ENCODE measurements around the gene TEAD1. TPM values are rescaled to one million over a fixed set of nuclear protein-coding genes. Genes with fewer than 3 reads are reported as not detected.

The TEAD1 gene
- total and polyA plus RNA-seq, 2 experiments from 2014 or later: 24.5 to 103 TPM

GRCh38 chr11:12778240-12778905 lies 104.2 kb downstream of the TEAD1 start:
- H3K79me2 ChIP-seq (replicated peaks; ENCODE audit: insufficient read depth): peaks cover 97% of the 10 kb centered on the region
- Mint-ChIP-seq H3K9me3 (no peaks in the 10 kb centered on the region; the same call in 2 of the 3 replicates), H3K4me1 (peaks cover 32% of the 10 kb centered on the region), H3K4me3 (no peak overlapping the region), H3K27me3 (ENCODE audit: insufficient read depth, low read depth, poor library complexity) (peaks cover 2% of the 10 kb centered on the region), H3K27ac (peak overlapping the region; percentile 4; the same call in 1 of the 2 replicates), H3K36me3 (ENCODE audit: low read depth) (peaks cover 10% of the 10 kb centered on the region; the same call in 2 of the 3 replicates)
- TF ChIP-seq EZH2 (IDR thresholded peaks at IDR 0.05; ENCODE audit: low read depth, unreplicated experiment) (no peak), CREB1 (CRISPR knock-in tag; IDR thresholded peaks at IDR 0.05; ENCODE audit: low read depth) (no peak), ETS1 (IDR thresholded peaks at IDR 0.05) (no peak), ZNF331 (CRISPR knock-in tag; IDR thresholded peaks at IDR 0.05; ENCODE audit: low read depth) (no peak), ZNF462 (CRISPR knock-in tag; IDR thresholded peaks at IDR 0.05) (no peak), POLR2AphosphoS5 (IDR thresholded peaks at IDR 0.05; ENCODE audit: low read depth) (no peak), ZNF114 (CRISPR knock-in tag; IDR thresholded peaks at IDR 0.05) (no peak)
- H3K4me2 ChIP-seq: no peak overlapping the region
- H3K4me1 ChIP-seq (ENCODE audit: insufficient read depth): peaks cover 31% of the 10 kb centered on the region
- peaks cover 3% of the 10 kb centered on the region for H4K20me1 ChIP-seq (replicated peaks; ENCODE audit: insufficient read depth)
- ATAC-seq (no peak), DNase-seq (ENCODE audit: low spot score) (no peak)
- no peak overlapping the region for H3K27ac ChIP-seq (ENCODE audit: low read depth)
- H3K27me3 ChIP-seq (ENCODE audit: insufficient read depth): no peaks in the 10 kb centered on the region
- no peak overlapping the region for H3K4me3 ChIP-seq
- no peaks in the 10 kb centered on the region for H3K9me2 ChIP-seq (ENCODE audit: insufficient read depth)
- H3K36me3 ChIP-seq (ENCODE audit: insufficient read depth): no peaks in the 10 kb centered on the region
- no peak overlapping the region for H2AFZ ChIP-seq
- H3F3A ChIP-seq (replicated peaks; ENCODE audit: low read depth): no peaks in the 10 kb centered on the region
